ENCODE measurements around the gene PHF13. TPM values are rescaled to one million over a fixed set of nuclear protein-coding genes. Genes with fewer than 3 reads are reported as not detected.
"Not testable (repeated sequence)": the region's sequence is repeated elsewhere in the genome, so short reads cannot be mapped to it uniquely, and the experiment has no call there.

The PHF13 gene
- total and polyA plus RNA-seq, 2 donors (not counting 3 experiments of a cell fraction or from before 2014, with no cell fraction given): 5.6 to 18.6 TPM

GRCh38 chr1:6599141-6599975 is 14.2 kb upstream of the PHF13 start:
- dilution Hi-C loops (cut with MboI; ENCODE audit: extremely low pct_ligation_motif_present, low sequenced_read_pairs): no loop called here
- Histone ChIP-seq H3K9me1 (replicated peaks; ENCODE audit: control insufficient read depth, extremely low read depth, insufficient read depth, low read length) (no peaks in the 10 kb centered on the region), H3K9ac (replicated peaks; ENCODE audit: extremely low read depth, insufficient read depth, low read length) (no peak overlapping the region), H3K4me2 (ENCODE audit: insufficient read depth, low read length) (no peak overlapping the region), H2AFZ (ENCODE audit: low read depth, low read length) (no peak overlapping the region), H3K36me3 (ENCODE audit: control insufficient read depth in 2 of 2, extremely low read depth in 1 of 2, insufficient read depth in 2 of 2, low read length in 2 of 2) (peaks cover 6 to 27% of the 10 kb centered on the region in 2 experiments), H3K4me1 (ENCODE audit: control insufficient read depth, extremely low read depth, insufficient read depth, low read length) (peaks cover 19% of the 10 kb centered on the region), H3K27ac (ENCODE audit: insufficient read depth, low read depth, low read length) (no peak overlapping the region), H3K4me3 (replicated peaks in 1 of 3; ENCODE audit: insufficient read depth in 1 of 3, low read depth in 1 of 3, low read length in 3 of 3) (no peak overlapping the region), H3K9me3 (replicated peaks; ENCODE audit: control insufficient read depth, insufficient read depth, low read length) (no peaks in the 10 kb centered on the region), H3K27me3 (ENCODE audit: control insufficient read depth in 2 of 2, insufficient read depth in 2 of 2, low read length in 2 of 2) (no peaks in the 10 kb centered on the region), H4K20me1 (replicated peaks; ENCODE audit: control insufficient read depth, extremely low read depth, insufficient read depth, low read length) (no peaks in the 10 kb centered on the region), H3K79me2 (ENCODE audit: control insufficient read depth, insufficient read depth, low read length) (peaks cover 58% of the 10 kb centered on the region)
- CTCF ChIA-PET: interaction anchor here (1.3 to 2.9 kb wide), 7 partner anchors 17 to 113 kb away, joined by 3 to 12 read pairs (median 4); partner anchors contain the start of genes NOL9, TAS1R1 and ZBTB48
- POLR2A ChIA-PET: interaction anchor here (1.1 to 1.4 kb wide), 2 partner anchors 10 to 19 kb away, joined by 4 to 6 read pairs; partner anchors contain the start of gene ZBTB48
- BruUV-seq (replicated peaks): no TSS peak
- intact Hi-C loops (cut with micrococcal nuclease): no loop called here
- FAIRE-seq (no peak), DNase-seq (ENCODE audit: low read depth, low spot score) (no peak)
- TF ChIP-seq JUN (IDR thresholded peaks at IDR 0.05; ENCODE audit: borderline replicate concordance, insufficient read depth, insufficient read length, low read depth): no peak
- TF ChIP-seq POLR2AphosphoS5 (IDR thresholded peaks at IDR 0.05; ENCODE audit: insufficient read depth, low read depth, low read length): no peak
- no peak for TF ChIP-seq GATA2 (IDR thresholded peaks at IDR 0.05; ENCODE audit: insufficient read depth, insufficient read length, low read depth, low read length)
- TF ChIP-seq MAX (IDR thresholded peaks at IDR 0.05; ENCODE audit: insufficient read depth, insufficient read length): no peak
- TF ChIP-seq POLR2A (IDR thresholded peaks at IDR 0.05; ENCODE audit: low read depth, low read length): no peak
- TF ChIP-seq CTCF (IDR thresholded peaks at IDR 0.05; ENCODE audit: extremely low read depth in 1 of 2, insufficient read depth in 1 of 2, low read depth in 1 of 2, low read length in 2 of 2): no peak
- TF ChIP-seq MYC (IDR thresholded peaks at IDR 0.05; ENCODE audit: low read depth, low read length): no peak
- no peak for TF ChIP-seq EZH2 (IDR thresholded peaks at IDR 0.05; ENCODE audit: borderline replicate concordance, low read depth, low read length, severe bottlenecking)
- no peak for TF ChIP-seq FOS (IDR thresholded peaks at IDR 0.05; ENCODE audit: borderline replicate concordance, insufficient read depth, low read length)

GRCh38 chr1:6599991-6600390 is 13.5 kb upstream of the PHF13 start:
- H3K4me3 ChIP-seq (replicated peaks in 1 of 3; ENCODE audit: insufficient read depth in 1 of 3, low read depth in 1 of 3, low read length in 3 of 3); H3K9me1 ChIP-seq (replicated peaks; ENCODE audit: control insufficient read depth, extremely low read depth, insufficient read depth, low read length); dilution Hi-C loops (cut with MboI; ENCODE audit: extremely low pct_ligation_motif_present, low sequenced_read_pairs); H3K9me3 ChIP-seq (replicated peaks; ENCODE audit: control insufficient read depth, insufficient read depth, low read length); FAIRE-seq; DNase-seq (ENCODE audit: low read depth, low spot score); H2AFZ ChIP-seq (ENCODE audit: low read depth, low read length); H3K27me3 ChIP-seq (ENCODE audit: control insufficient read depth in 2 of 2, insufficient read depth in 2 of 2, low read length in 2 of 2); H4K20me1 ChIP-seq (replicated peaks; ENCODE audit: control insufficient read depth, extremely low read depth, insufficient read depth, low read length); BruUV-seq (replicated peaks): not testable (repeated sequence)
- peaks cover 23% of the 10 kb centered on the region for H3K4me1 ChIP-seq (ENCODE audit: control insufficient read depth, extremely low read depth, insufficient read depth, low read length)
- CTCF ChIA-PET: interaction anchor here (0.8 to 2.9 kb wide), 10 partner anchors 16 to 114 kb away, joined by 3 to 12 read pairs (median 4); partner anchors contain the start of genes NOL9, TAS1R1, THAP3 and ZBTB48
- peak overlapping the region; percentile 73 for H3K9ac ChIP-seq (replicated peaks; ENCODE audit: extremely low read depth, insufficient read depth, low read length)
- H3K4me2 ChIP-seq (ENCODE audit: insufficient read depth, low read length): peak overlapping the region; percentile 87
- POLR2A ChIA-PET: interaction anchor here (1.1 to 1.4 kb wide), 2 partner anchors 11 to 20 kb away, joined by 4 to 6 read pairs; partner anchors contain the start of gene ZBTB48
- peaks cover 4 to 24% of the 10 kb centered on the region in 2 experiments for H3K36me3 ChIP-seq (ENCODE audit: control insufficient read depth in 2 of 2, extremely low read depth in 1 of 2, insufficient read depth in 2 of 2, low read length in 2 of 2)
- H3K79me2 ChIP-seq (ENCODE audit: control insufficient read depth, insufficient read depth, low read length): peaks cover 58% of the 10 kb centered on the region
- intact Hi-C loops (cut with micrococcal nuclease): loop anchor here (5.0 kb wide), 2 partner anchors 102 to 187 kb away; partner anchors contain the start of genes CAMTA1 and DNAJC11
- H3K27ac ChIP-seq (ENCODE audit: insufficient read depth, low read depth, low read length): peak overlapping the region; percentile 78
